ENCODE results near the gene MOGAT3.

Gene MOGAT3

GRCh38 chr7:101172005-101172853 is 28.6 kb downstream of the MOGAT3 start:
- peak; percentile 59 for DNase-seq

GRCh38 chr7:101171442-101171837 is 29.4 kb downstream of the MOGAT3 start:
- DNase-seq, result no peak

- DNase-seq, result no peak
Observed at GRCh38 chr7:101170617-101171441, 30.0 kb downstream of the MOGAT3 start.

GRCh38 chr7:101169838-101170551 is 30.8 kb downstream of the MOGAT3 start:
- peak; percentile 31 for DNase-seq

GRCh38 chr7:101169110-101169837 is 31.6 kb downstream of the MOGAT3 start:
- no peak for DNase-seq

GRCh38 chr7:101168412-101169049 is 32.3 kb downstream of the MOGAT3 start:
- DNase-seq, result no peak

GRCh38 chr7:101167645-101168411 is 33.0 kb downstream of the MOGAT3 start:
- no peak for DNase-seq

- DNase-seq, result no peak
Observed at GRCh38 chr7:101166909-101167644, 33.8 kb downstream of the MOGAT3 start.

- DNase-seq, result no peak
Observed at GRCh38 chr7:101166648-101166908, 34.3 kb downstream of the MOGAT3 start.

GRCh38 chr7:101165958-101166647 is 34.7 kb downstream of the MOGAT3 start:
- DNase-seq, result no peak

GRCh38 chr7:101165075-101165957 is 35.5 kb downstream of the MOGAT3 start, which contains the start of gene VGF:
VGF (minus strand) TSS chr7:101165569; CDS start chr7:101164843, 726 bp downstream.
- peak; percentile 76 for DNase-seq

GRCh38 chr7:101164071-101164840 is 36.6 kb downstream of the MOGAT3 start:
- DNase-seq, result no peak

GRCh38 chr7:101163279-101164070 is 37.4 kb downstream of the MOGAT3 start:
- DNase-seq, result no peak

- DNase-seq, result peak; percentile 25
Observed at GRCh38 chr7:101162551-101163278, 38.1 kb downstream of the MOGAT3 start.

- DNase-seq, result no peak
Observed at GRCh38 chr7:101161692-101162471, 39.0 kb downstream of the MOGAT3 start.

GRCh38 chr7:101160910-101161309 is 39.9 kb downstream of the MOGAT3 start:
- no peak for DNase-seq
